ENCODE results near the gene RFX3. TPM values are rescaled to one million over a fixed set of nuclear protein-coding genes. Genes with fewer than 3 reads are reported as not detected.

The RFX3 gene
- total RNA-seq, 1 experiment from 2014 or later = 5.7 TPM

DNA sequence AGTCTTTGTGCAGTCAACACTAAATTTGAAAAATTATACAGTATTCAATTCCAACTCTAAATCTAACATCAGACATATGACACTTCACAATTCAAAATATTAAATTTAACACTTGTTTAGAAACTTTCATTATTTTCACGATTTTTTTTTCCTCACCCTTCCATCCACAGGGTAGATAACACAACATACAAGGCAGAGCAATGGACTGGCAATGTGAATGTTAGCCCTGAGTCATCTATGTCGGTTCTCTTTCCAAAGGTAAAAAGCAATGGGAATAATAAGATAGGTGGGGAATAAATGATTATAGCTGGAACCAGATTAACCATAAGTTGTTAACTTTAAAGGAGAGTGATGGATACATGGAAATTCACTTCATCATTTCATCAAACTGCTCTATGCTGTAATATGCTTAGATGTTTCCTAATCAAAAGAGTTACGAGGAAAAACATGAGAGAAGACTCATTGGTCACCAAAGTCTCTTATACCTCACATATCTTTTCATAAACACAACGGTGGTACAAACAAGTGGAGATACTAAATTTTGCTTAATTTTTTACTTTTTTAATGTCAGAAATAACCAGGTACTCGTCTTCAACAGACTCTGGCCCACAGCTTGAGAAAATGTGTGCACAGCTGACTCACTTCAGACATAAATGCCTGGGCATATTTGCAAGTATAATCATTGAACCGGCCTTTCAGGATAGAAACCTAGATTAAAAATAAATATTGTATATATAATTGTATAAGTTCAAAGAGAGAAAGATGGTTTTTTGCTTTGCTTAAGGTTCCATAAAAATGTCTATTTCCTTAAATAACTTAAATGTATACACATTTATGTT lies 23.0 kb downstream of the RFX3 start:
- in situ Hi-C loops (cut with HindIII; ENCODE audit: low pct_unique_long_range_greater_than_20kb, low sequenced_read_pairs) = no loop called here
- POLR2A ChIA-PET = interaction anchor here (0.7 kb wide), 1 partner anchor 1917 kb away, joined by 3 read pairs; no protein-coding TSS in a partner anchor
- no peak overlapping the region for H3K27ac ChIP-seq (ENCODE audit: low read length)

DNA sequence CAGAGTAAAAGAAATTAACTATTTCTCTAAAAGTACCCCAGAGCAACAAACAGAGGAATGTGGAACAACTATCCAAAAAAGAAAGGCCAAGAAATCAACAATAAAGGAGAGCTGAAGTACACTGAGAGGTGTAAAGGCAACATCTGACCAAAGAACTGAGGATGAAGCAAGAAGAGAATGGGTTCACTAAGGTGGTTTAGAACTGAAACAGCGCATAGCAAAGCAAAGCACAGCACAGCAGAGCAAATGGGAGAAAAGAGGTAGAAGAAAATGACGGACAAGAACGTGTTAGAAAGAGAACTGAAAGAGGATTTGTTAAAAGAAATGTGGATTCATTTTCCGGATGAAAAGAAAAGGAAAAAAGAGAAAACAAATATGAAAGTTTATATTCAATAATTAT lies 25.8 kb downstream of the RFX3 start:
- in situ Hi-C loops (cut with HindIII; ENCODE audit: low pct_unique_long_range_greater_than_20kb, low sequenced_read_pairs) (no loop called here), intact Hi-C loops (cut with micrococcal nuclease; ENCODE audit: unreplicated experiment) (no loop called here)
- H3K9me3 ChIP-seq (ENCODE audit: control insufficient read depth, insufficient read depth, low read depth, low read length) = no peaks in the 10 kb centered on the region
- DNase-seq (ENCODE audit: low read depth, low spot score) (no peak), ATAC-seq (no peak)
- CTCF ChIA-PET = no interaction called here
- no peak overlapping the region for H3K27ac ChIP-seq (ENCODE audit: low read length)
- no TSS peak for BruUV-seq (replicated peaks)
- no peak for TF ChIP-seq SIN3A (IDR thresholded peaks at IDR 0.05; ENCODE audit: borderline replicate concordance, insufficient read depth, low read depth, low read length)
- TF ChIP-seq, protein P1, sequence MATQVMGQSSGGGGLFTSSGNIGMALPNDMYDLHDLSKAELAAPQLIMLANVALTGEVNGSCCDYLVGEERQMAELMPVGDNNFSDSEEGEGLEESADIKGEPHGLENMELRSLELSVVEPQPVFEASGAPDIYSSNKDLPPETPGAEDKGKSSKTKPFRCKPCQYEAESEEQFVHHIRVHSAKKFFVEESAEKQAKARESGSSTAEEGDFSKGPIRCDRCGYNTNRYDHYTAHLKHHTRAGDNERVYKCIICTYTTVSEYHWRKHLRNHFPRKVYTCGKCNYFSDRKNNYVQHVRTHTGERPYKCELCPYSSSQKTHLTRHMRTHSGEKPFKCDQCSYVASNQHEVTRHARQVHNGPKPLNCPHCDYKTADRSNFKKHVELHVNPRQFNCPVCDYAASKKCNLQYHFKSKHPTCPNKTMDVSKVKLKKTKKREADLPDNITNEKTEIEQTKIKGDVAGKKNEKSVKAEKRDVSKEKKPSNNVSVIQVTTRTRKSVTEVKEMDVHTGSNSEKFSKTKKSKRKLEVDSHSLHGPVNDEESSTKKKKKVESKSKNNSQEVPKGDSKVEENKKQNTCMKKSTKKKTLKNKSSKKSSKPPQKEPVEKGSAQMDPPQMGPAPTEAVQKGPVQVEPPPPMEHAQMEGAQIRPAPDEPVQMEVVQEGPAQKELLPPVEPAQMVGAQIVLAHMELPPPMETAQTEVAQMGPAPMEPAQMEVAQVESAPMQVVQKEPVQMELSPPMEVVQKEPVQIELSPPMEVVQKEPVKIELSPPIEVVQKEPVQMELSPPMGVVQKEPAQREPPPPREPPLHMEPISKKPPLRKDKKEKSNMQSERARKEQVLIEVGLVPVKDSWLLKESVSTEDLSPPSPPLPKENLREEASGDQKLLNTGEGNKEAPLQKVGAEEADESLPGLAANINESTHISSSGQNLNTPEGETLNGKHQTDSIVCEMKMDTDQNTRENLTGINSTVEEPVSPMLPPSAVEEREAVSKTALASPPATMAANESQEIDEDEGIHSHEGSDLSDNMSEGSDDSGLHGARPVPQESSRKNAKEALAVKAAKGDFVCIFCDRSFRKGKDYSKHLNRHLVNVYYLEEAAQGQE (IDR thresholded peaks at IDR 0.05; ENCODE audit: insufficient read depth in 1 of 2, low read depth in 2 of 2, low read length in 1 of 2) = no peak
- TF ChIP-seq, protein P2, sequence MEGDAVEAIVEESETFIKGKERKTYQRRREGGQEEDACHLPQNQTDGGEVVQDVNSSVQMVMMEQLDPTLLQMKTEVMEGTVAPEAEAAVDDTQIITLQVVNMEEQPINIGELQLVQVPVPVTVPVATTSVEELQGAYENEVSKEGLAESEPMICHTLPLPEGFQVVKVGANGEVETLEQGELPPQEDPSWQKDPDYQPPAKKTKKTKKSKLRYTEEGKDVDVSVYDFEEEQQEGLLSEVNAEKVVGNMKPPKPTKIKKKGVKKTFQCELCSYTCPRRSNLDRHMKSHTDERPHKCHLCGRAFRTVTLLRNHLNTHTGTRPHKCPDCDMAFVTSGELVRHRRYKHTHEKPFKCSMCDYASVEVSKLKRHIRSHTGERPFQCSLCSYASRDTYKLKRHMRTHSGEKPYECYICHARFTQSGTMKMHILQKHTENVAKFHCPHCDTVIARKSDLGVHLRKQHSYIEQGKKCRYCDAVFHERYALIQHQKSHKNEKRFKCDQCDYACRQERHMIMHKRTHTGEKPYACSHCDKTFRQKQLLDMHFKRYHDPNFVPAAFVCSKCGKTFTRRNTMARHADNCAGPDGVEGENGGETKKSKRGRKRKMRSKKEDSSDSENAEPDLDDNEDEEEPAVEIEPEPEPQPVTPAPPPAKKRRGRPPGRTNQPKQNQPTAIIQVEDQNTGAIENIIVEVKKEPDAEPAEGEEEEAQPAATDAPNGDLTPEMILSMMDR (IDR thresholded peaks at IDR 0.05) = no peak
- TF ChIP-seq POLR2AphosphoS5 (IDR thresholded peaks at IDR 0.05; ENCODE audit: low read depth, low read length) = no peak
- no peak for TF ChIP-seq TCF7L2 (IDR thresholded peaks at IDR 0.05; ENCODE audit: low read depth, low read length)
- no peaks in the 10 kb centered on the region for H3K4me1 ChIP-seq (ENCODE audit: control insufficient read depth, insufficient read depth, low read length)
- H3K36me3 ChIP-seq (ENCODE audit: control insufficient read depth, insufficient read depth, low read length) = no peaks in the 10 kb centered on the region
- POLR2A ChIA-PET = no interaction called here
- H3K27me3 ChIP-seq (ENCODE audit: control insufficient read depth, insufficient read depth, low read length) = no peaks in the 10 kb centered on the region
- no peak overlapping the region for H3K4me3 ChIP-seq (ENCODE audit: low read depth in 2 of 2, low read length in 2 of 2)

More for the DNA sequence above, 23.0 kb downstream of the RFX3 start:
- no peaks in the 10 kb centered on the region for H3K36me3 ChIP-seq (ENCODE audit: control insufficient read depth, insufficient read depth, low read length)
- BruUV-seq (replicated peaks) = no TSS peak
- no peaks in the 10 kb centered on the region for H3K27me3 ChIP-seq (ENCODE audit: control insufficient read depth, insufficient read depth, low read length)
- intact Hi-C loops (cut with micrococcal nuclease; ENCODE audit: unreplicated experiment) = no loop called here
- no peak for DNase-seq (ENCODE audit: low read depth, low spot score)
- CTCF ChIA-PET = no interaction called here
- no peak for ATAC-seq
- no peak overlapping the region for H3K4me3 ChIP-seq (ENCODE audit: low read depth in 2 of 2, low read length in 2 of 2)
- TF ChIP-seq SIN3A (IDR thresholded peaks at IDR 0.05; ENCODE audit: borderline replicate concordance, insufficient read depth, low read depth, low read length) (no peak), POLR2AphosphoS5 (IDR thresholded peaks at IDR 0.05; ENCODE audit: low read depth, low read length) (no peak), TCF7L2 (IDR thresholded peaks at IDR 0.05; ENCODE audit: low read depth, low read length) (no peak)
- TF ChIP-seq, protein P1 (IDR thresholded peaks at IDR 0.05; ENCODE audit: insufficient read depth in 1 of 2, low read depth in 2 of 2, low read length in 1 of 2) = no peak
- TF ChIP-seq, protein P2 (IDR thresholded peaks at IDR 0.05) = no peak
- H3K9me3 ChIP-seq (ENCODE audit: control insufficient read depth, insufficient read depth, low read depth, low read length) = no peaks in the 10 kb centered on the region
- H3K4me1 ChIP-seq (ENCODE audit: control insufficient read depth, insufficient read depth, low read length) = no peaks in the 10 kb centered on the region

Data from Panc1 (cell line).